ENCODE results near the gene CDHR1.

Gene CDHR1

GRCh38 chr10:84256510-84257342, 62.4 kb downstream of the CDHR1 start:
- peak; percentile 49 for DNase-seq (ENCODE audit: low read depth)
- no peak overlapping the region for H3K4me3 ChIP-seq (ENCODE audit: low read depth, low read length)
- peak; percentile 59 for TF ChIP-seq CTCF (IDR thresholded peaks at IDR 0.05; ENCODE audit: insufficient read depth, low read depth, low read length, missing control alignments)

- TF ChIP-seq CTCF (IDR thresholded peaks at IDR 0.05; ENCODE audit: insufficient read depth, low read depth, low read length, missing control alignments), result no peak
- H3K4me3 ChIP-seq (ENCODE audit: low read depth, low read length), result no peak overlapping the region
- DNase-seq (ENCODE audit: low read depth), result no peak
Observed at GRCh38 chr10:84257343-84258020, 63.1 kb downstream of the CDHR1 start.

GRCh38 chr10:84258034-84258695, 63.8 kb downstream of the CDHR1 start:
- no peak for DNase-seq (ENCODE audit: low read depth)
- no peak overlapping the region for H3K4me3 ChIP-seq (ENCODE audit: low read depth, low read length)
- TF ChIP-seq CTCF (IDR thresholded peaks at IDR 0.05; ENCODE audit: insufficient read depth, low read depth, low read length, missing control alignments), result no peak

GRCh38 chr10:84261236-84261915, 67.0 kb downstream of the CDHR1 start:
- no peak for TF ChIP-seq CTCF (IDR thresholded peaks at IDR 0.05; ENCODE audit: insufficient read depth, low read depth, low read length, missing control alignments)
- DNase-seq (ENCODE audit: low read depth), result no peak
- H3K4me3 ChIP-seq (ENCODE audit: low read depth, low read length), result no peak overlapping the region

- TF ChIP-seq CTCF (IDR thresholded peaks at IDR 0.05; ENCODE audit: insufficient read depth, low read depth, low read length, missing control alignments), result no peak
- no peak for DNase-seq (ENCODE audit: low read depth)
- no peak overlapping the region for H3K4me3 ChIP-seq (ENCODE audit: low read depth, low read length)
Observed at GRCh38 chr10:84262190-84262956, 68.0 kb downstream of the CDHR1 start.

GRCh38 chr10:84263716-84264115, 69.4 kb downstream of the CDHR1 start:
- DNase-seq (ENCODE audit: low read depth), result no peak
- no peak for TF ChIP-seq CTCF (IDR thresholded peaks at IDR 0.05; ENCODE audit: insufficient read depth, low read depth, low read length, missing control alignments)
- H3K4me3 ChIP-seq (ENCODE audit: low read depth, low read length), result no peak overlapping the region

All from GM12865 (cell line).